Hepatocyte (in vitro differentiated cells): Measurements from ENCODE around the gene RABL6.
"Not testable (repeated sequence)": the region's sequence is repeated elsewhere in the genome, so short reads cannot be mapped to it uniquely, and the experiment has no call there.

Experiments
- CTCF ChIP-seq: fragments of 200-600 bp; sonication (generic); IDR thresholded peaks from 2 replicates; pipeline ENCODE4 v1.5.1; 2016; ENCODE audit warnings: antibody characterized with exemption, mild to moderate bottlenecking; ENCODE audit not compliant: poor library complexity
- EZH2phosphoT487 ChIP-seq: fragments of 200-600 bp; sonication (generic); IDR thresholded peaks from one replicate; pipeline ENCODE4 v1.6.1; 2018; ENCODE audit warnings: antibody characterized with exemption, mild to moderate bottlenecking, low read depth, moderate library complexity; ENCODE audit not compliant: unreplicated experiment, severe bottlenecking

GRCh38 chr9:136788644-136789522 lies 18.9 kb upstream of the RABL6 start:
- not testable (repeated sequence) for TF ChIP-seq CTCF, EZH2phosphoT487
